Natural killer cell (primary cell): ENCODE data around the gene CDK5RAP3. TPM values are rescaled to one million over a fixed set of nuclear protein-coding genes. Genes with fewer than 3 reads are reported as not detected.

Experiments used
- ATAC-seq, 3 donors: fragments of 150-1000 bp in 2 of 3; fragments of 200-7000 bp in 1 of 3; cut with Tn5 transposase; 1 replicate in 1 of 3; 2 replicates in 2 of 3; pipeline ENCODE4 v1.10.0; 2021; ENCODE audit warnings: mild to moderate bottlenecking in 2 of 3, moderate library complexity in 2 of 3
- DNase-seq, 2 donors: peaks; one replicate each; pipeline versions ENCODE4 v3.0.0 to v3.0.0-alpha.2; 2013 to 2021; ENCODE audit warnings: mixed read lengths in 1 of 2
- H3K27ac ChIP-seq: one replicate; pipeline ENCODE4 v1.5.1; 2013; ENCODE audit warnings: mild to moderate bottlenecking, low read length
- H3K27me3 ChIP-seq: one replicate; pipeline ENCODE4 v1.6.1; 2013; ENCODE audit warnings: low read length; ENCODE audit not compliant: control insufficient read depth, insufficient read depth
- H3K36me3 ChIP-seq: one replicate; pipeline ENCODE4 v1.6.1; 2013; ENCODE audit warnings: low read length; ENCODE audit not compliant: control insufficient read depth, insufficient read depth
- H3K4me1 ChIP-seq: one replicate; pipeline ENCODE4 v1.6.1; 2013; ENCODE audit warnings: low read length; ENCODE audit not compliant: control insufficient read depth, insufficient read depth
- H3K4me3 ChIP-seq: one replicate; pipeline ENCODE4 v1.5.1; 2013; ENCODE audit warnings: low read length
- H3K9me3 ChIP-seq: one replicate; pipeline ENCODE4 v1.6.1; 2013; ENCODE audit warnings: low read length; ENCODE audit not compliant: control insufficient read depth, insufficient read depth
- H3K27ac Mint-ChIP-seq, 2 donors: one replicate each; pipeline ENCODE4 v1.8.0; 2022; ENCODE audit warnings: mild to moderate bottlenecking in 2 of 2, mixed read lengths in 2 of 2, moderate library complexity in 1 of 2
- H3K27me3 Mint-ChIP-seq, 2 donors: one replicate each; pipeline ENCODE4 v1.8.0; 2022; ENCODE audit warnings: low read depth in 2 of 2, mixed read lengths in 2 of 2
- H3K36me3 Mint-ChIP-seq: one replicate; pipeline ENCODE4 v1.8.0; 2022; ENCODE audit warnings: mixed read lengths
- H3K4me1 Mint-ChIP-seq, 2 donors: one replicate each; pipeline ENCODE4 v1.8.0; 2022; ENCODE audit warnings: mixed read lengths in 2 of 2
- H3K4me3 Mint-ChIP-seq: one replicate; pipeline ENCODE4 v1.8.0; 2022; ENCODE audit warnings: mild to moderate bottlenecking, moderate library complexity, mixed read lengths
- H3K9me3 Mint-ChIP-seq, 2 donors: one replicate each; pipeline ENCODE4 v1.8.0; 2022; ENCODE audit warnings: mixed read lengths in 2 of 2
- CTCF ChIP-seq: fragments of 200-600 bp; IDR thresholded peaks from one replicate; pipeline ENCODE4 v1.8.0; 2022; ENCODE audit warnings: antibody characterized with exemption
- WGBS: methylation state at CpG from one replicate; pipeline ENCODE4 v1.1.7; 2013; ENCODE audit warnings: missing lambda C conversion rate; ENCODE audit not compliant: insufficient coverage; 5-methylcytosine and 5-hydroxymethylcytosine counted together
- intact Hi-C: fragments of 100-400 bp; cut with micrococcal nuclease; formaldehyde crosslinking; loops from one replicate; pipeline ENCODE4 v1.14.2; 2022
- total RNA-seq, 4 donors: library from RNA; stranded (reverse); fragments of 120-200 nt in 1 of 4; gene quantifications; one replicate each; pipeline versions ENCODE4 v1.2.3 to v1.2.4, GENCODE V29; 2013 to 2022

Gene CDK5RAP3
- total RNA-seq, 3 donors from 2014 or later (not counting 1 experiment from before 2014, with no cell fraction given): 289 to 300 (median 292) TPM

DNA sequence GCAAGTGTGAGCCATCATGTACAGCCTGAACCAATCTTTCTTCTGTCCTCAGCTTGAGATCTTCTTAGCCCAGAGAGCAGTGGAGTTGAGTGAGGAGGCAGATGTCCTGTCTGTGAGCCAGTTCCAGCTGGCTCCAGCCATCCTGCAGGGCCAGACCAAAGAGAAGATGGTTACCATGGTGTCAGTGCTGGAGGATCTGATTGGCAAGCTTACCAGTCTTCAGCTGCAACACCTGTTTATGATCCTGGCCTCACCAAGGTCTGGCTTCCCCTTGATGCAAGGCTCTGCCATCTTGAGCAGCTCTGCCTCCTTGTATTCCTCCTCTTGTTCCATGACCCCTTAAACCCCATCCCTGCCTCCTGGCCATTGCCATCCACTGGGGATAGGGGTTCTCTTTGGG is 9.6 kb downstream of the CDK5RAP3 start:
- H3K27ac ChIP-seq: no peak overlapping the region
- H3K36me3 ChIP-seq: peaks cover 66% of the 10 kb centered on the region
- DNase-seq (no peak), ATAC-seq (no peak)
- H3K27me3 ChIP-seq: no peaks in the 10 kb centered on the region
- no peak overlapping the region for H3K4me3 ChIP-seq
- Mint-ChIP-seq H3K9me3 (no peaks in the 10 kb centered on the region), H3K27ac (no peak overlapping the region), H3K4me1 (peaks cover 26 to 27% of the 10 kb centered on the region in 2 donors), H3K36me3 (peaks cover 20% of the 10 kb centered on the region), H3K4me3 (no peak overlapping the region), H3K27me3 (no peaks in the 10 kb centered on the region)
- intact Hi-C loops: no loop called here
- H3K4me1 ChIP-seq: peaks cover 29% of the 10 kb centered on the region
- no peak for TF ChIP-seq CTCF
- H3K9me3 ChIP-seq: no peaks in the 10 kb centered on the region

GRCh38 chr17:47981462-47981861 is 10.5 kb downstream of the CDK5RAP3 start:
- H3K4me1 ChIP-seq: peaks cover 29% of the 10 kb centered on the region
- H3K4me1 Mint-ChIP-seq: peaks cover 26 to 27% of the 10 kb centered on the region in 2 donors
- H3K27me3 ChIP-seq: no peaks in the 10 kb centered on the region
- H3K27me3 Mint-ChIP-seq: no peaks in the 10 kb centered on the region
- ATAC-seq (peak in 2 of 3 donors; percentile 50 to 63), DNase-seq (no peak)
- TF ChIP-seq CTCF: no peak
- intact Hi-C loops: no loop called here
- peak overlapping the region; percentile 47 for H3K4me3 Mint-ChIP-seq
- no peaks in the 10 kb centered on the region for H3K9me3 ChIP-seq
- peaks cover 57% of the 10 kb centered on the region for H3K36me3 ChIP-seq
- no peak overlapping the region for H3K4me3 ChIP-seq
- no peak overlapping the region for H3K27ac ChIP-seq
- peaks cover 20% of the 10 kb centered on the region for H3K36me3 Mint-ChIP-seq
- H3K9me3 Mint-ChIP-seq: no peaks in the 10 kb centered on the region
- no peak overlapping the region for H3K27ac Mint-ChIP-seq
- 18% methylated on average over 9 of the region's 9 CpGs for WGBS

DNA sequence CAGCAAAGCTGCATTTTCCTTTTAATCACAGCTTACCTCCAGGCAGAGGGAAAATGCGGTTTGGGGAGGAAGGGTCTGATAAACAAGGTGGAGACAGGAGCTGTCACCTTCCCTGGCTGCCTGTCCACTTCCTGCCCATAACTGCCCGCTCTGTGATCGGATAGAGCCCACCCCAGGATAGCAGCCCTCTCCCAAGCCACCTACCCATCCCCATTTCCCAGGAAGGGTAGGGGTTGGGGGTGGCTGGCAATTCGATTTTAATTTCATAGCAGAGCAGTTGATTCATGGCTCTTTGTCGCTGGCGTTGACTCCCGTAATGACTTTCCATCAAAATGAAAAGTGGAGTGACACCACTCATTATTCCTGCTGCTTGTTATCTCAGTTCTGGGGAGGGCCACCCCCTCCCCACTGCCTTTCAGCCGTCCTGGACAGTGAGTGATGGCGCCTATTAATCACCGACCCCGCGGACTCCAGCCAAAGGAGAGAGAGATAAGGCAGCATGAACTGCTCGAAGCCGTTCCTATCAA is 11.2 kb downstream of the CDK5RAP3 start:
- no peaks in the 10 kb centered on the region for H3K9me3 Mint-ChIP-seq
- Histone ChIP-seq H3K36me3 (peaks cover 54% of the 10 kb centered on the region), H3K27ac (no peak overlapping the region), H3K9me3 (no peaks in the 10 kb centered on the region), H3K27me3 (no peaks in the 10 kb centered on the region), H3K4me3 (no peak overlapping the region), H3K4me1 (peaks cover 29% of the 10 kb centered on the region)
- DNase-seq (no peak), ATAC-seq (no peak)
- H3K27me3 Mint-ChIP-seq: no peaks in the 10 kb centered on the region
- H3K4me1 Mint-ChIP-seq: peaks cover 26 to 27% of the 10 kb centered on the region in 2 donors
- no peak for TF ChIP-seq CTCF
- peaks cover 20% of the 10 kb centered on the region for H3K36me3 Mint-ChIP-seq
- intact Hi-C loops: no loop called here
- H3K27ac Mint-ChIP-seq: no peak overlapping the region
- WGBS: 86% methylated on average over 10 of the region's 14 CpGs
- no peak overlapping the region for H3K4me3 Mint-ChIP-seq
